ENCODE results near the gene EFCAB11.

EFCAB11 gene

DNA sequence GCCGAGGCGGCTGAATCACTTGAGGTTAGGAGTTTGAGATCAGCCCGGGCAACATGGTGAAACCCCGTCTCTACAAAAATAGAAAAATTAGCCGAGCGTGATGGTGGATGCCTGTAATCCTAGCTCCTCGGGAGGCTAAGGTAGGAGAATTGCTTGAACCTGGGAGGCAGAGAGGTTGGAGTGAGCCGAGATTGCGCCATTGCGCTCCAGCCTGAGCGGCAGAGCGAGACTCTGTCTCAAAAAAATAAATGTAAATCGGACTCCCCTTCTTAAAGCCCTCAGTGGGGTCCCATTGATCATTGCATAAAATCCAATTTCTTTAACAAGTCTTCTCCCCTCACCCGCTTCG, 2.1 kb upstream of the EFCAB11 start:
- no peak for DNase-seq (ENCODE audit: low spot score)

DNA sequence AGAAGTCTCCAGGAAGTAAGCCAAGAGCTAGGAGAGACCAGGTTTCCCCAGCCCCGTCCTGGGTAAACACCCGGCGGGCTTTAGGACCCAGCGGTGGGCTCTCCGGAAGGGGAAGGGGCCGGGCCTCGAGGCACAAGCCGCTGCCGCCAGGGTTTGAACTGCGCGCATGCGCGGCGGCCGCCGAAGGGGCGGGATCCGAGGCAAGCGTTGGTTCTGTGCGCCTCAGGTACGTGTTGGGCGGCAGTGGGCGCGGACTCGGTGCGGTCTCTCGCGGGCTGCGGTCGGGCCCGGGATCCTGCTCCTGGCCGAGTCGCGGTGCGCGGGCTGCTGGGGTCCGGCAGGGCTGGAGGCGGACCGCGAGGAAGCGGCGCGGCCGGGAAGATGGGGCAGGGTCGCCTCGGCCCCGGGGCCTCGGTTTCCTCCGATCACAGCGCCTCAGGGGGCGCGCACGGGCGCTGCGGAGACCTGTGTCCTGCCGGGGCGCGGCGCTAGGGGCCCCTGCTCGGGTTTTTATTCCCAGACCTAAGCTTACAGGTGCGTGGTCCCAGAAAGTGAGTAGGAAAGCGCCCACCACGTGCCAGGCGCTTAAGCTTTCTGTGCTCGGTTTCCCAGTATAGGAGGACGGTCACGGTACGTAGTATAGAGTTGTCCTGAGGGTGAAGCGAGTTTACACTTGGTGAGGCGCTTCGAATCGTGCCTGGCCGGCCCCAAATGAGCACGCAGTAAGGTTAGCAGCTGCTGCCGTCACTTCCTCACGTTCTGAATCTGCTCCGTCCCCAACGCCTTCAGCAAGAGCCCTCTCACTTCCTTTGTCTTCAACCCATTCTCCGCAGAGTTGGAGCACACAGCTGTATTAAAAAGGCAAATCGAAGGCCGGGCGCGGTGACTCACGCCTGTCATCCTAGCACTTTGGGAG, 1.5 kb upstream of the EFCAB11 start, which contains the start of gene TDP1:
TSS of gene TDP1 (plus strand) at position 183 of the 916 bp plus-strand sequence. CDS start 7,188 bp downstream, outside the sequence.
- DNase-seq (ENCODE audit: low spot score) = peak; percentile 97

DNA sequence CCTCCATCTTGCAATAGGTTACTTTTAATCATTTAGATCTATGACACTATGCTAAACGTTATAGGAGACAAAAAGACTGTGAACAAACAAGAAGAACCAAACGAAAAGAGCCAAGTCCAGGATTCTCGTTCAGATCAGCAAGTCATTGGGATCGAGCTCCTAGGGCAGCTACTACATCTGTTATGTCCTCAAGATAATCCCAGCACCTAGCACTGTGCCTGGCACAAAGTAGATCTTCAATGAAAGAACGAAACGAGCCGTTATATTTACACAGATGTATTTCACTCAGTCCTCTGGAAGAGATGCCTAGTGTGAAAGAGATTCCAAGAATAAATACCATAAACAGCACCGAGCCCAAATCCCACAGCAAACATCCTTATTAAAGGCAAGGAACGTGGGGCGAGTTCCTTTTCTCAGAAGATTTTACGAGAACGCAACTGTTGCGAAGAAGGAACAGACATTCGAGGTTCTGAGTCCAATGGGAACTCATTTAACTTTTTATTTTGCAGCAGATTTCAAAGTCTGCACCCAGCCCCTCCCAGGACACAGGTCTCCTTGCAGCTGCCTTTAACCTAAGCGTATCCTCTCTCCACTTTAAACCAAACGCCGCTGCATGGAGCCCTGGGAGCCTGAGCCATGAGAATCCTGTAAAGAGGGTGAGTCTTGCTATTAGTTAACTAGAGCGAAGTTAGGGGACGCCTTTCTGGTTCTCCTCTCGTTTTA, 653 bp upstream of the EFCAB11 start:
- no peak for DNase-seq (ENCODE audit: low spot score)

DNA sequence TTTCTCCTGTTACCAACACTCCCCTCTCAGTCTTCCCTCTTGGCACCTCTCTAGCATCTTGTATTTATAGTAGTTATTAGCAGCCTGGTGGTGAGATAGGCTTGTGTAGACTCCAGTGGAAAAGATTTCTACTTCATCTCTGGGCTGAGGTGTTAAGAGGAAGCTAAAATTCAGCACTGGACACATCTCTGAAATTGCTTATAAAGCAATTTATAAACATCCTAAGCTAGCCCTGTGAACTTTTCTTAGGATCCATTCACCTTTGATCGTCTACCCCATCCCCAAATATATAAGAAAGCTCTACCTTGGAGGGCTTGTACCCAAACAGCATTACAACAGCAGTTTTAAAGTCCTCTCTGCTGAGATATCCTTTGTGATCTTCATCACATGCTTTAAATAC, 928 bp downstream of the EFCAB11 start:
- DNase-seq (ENCODE audit: low spot score) = no peak

DNA sequence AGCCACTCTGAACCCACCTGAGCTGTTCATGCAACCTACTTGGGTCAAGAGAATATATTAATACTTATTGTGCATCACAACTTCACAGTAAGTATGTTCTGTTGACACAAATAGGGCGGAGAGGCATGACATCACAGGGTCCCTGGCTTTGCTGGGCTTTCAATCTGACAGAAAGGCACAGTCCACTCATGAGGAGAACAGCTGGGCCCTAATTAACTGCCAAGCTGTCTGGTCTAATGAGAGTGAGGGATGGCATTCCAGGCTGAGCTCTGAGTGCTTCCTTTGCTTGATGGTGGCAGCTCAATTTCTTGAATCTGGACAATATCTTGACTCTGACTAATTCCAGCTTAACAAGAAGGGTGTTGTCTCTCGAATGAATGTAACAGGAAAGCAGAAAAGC, 2.0 kb downstream of the EFCAB11 start:
- DNase-seq (ENCODE audit: low spot score) = no peak

DNA sequence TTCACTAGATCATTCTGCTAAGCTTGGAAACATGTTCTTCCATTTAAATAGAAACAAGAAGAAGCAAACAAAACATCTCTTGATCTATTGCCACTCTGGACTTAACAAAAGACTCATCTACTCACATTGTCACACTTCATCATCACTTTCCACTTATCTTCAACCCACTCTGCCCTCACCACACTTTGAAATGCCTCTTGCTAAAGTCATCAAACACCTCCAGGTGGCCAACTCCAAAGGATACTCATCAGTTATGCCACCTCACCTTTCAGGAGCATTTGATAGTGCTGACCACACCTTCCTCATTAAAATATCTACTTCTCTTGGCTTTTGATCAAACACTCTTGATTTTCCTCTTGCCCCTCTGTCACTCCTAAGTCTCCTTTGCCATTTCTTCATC, 7.2 kb downstream of the EFCAB11 start:
- no peak for DNase-seq (ENCODE audit: low spot score)

DNA sequence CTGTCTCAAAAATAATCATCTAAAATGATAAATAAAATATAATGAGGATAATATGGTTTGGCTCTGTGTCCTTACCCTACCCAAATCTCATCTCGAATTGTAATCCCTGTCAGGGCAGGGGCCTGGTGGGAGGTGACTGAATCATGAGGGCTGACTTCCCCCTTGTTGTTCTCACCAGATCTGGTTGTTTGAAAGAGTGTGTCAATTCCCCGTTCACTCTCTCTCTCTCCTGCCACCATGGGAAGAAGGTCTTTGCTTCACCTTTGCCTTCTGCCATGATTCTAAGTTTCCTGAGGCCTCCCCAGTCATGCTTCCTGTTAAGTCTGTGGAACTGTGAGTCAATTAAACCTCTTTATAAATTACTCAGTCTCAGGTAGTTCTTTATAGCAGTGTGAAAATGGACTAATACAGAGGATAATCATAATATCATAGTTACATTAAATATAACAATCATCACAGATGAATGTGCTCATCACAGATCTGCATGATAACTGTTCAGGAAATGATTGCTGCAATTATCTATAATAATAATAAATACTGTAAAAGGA, 12.6 kb downstream of the EFCAB11 start:
- DNase-seq (ENCODE audit: low spot score) = no peak

DNA sequence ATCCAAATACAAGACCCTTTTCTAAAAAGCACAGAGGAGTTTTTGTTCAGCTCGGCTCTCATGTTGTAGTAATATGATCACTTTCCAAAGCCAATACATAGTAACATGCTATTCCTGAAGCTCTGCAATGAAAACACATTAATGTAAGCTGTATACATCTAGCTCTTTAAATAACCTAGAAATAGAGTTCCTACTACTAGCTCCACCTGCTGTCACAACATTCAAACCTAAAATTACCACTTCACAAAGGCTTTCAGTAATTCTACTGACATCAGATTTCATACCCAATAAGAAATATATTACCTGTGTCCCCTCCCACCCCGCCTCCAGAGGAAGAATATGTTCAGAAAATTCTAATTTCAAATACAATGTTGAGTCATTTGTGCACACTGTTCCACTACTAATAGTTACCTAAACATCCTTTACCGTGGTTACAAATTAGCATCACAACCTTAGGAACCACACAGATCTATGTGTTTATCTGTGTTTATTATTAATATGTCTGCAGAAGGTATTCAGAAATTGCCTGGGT, 17.8 kb downstream of the EFCAB11 start:
- no peak for DNase-seq (ENCODE audit: low spot score)

DNA sequence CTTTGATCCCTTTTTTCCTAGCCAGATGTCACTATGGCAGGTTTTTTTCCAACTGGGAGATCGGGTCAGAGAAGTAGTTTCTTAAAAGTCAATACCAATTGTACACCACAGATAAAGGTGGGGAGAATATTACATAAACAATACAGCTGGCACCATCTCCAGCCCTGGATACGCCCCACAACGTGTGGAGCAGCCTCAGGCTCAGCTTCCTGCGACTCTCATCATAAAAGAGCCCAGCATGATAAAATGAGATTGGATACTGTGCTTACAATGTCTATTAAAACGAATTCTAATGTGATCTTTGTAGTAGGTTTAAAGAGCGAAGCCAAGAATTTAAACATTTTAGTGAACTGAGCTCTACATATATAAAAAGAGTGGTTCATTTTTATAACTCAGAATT, 21.5 kb downstream of the EFCAB11 start:
- DNase-seq (ENCODE audit: low spot score) = no peak

DNA sequence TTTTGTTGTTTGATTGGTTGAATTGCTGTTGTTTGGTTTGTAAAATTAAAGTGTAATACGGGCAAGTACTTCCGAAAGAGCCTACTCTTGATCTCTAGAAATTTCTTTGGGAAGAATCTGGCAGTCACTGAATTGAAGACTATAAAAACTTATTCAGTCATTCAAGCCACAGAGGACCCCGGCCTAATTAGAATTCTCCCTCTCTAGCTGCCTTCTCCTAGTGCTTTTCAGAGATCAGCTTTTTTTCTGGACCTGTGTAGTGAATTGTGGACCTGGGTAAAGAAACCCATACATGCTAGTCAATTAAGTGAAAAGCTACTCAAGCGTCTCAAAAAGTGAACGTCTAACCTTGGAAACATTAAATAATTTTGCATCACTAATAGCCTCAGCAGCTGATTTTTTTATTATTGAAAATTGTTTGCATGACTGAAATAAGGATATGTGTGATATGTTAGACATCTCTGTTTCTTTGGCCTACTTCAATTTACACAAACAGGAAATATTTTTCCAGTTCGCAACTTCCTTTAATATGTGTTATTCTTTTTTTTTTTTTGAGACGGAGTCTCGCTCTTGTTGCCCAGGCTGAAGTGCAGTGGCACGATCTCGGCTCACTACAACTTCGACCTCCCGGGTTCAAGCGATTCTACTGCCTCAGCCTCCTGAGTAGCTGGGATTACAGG, 27.2 kb downstream of the EFCAB11 start:
- no peak for DNase-seq (ENCODE audit: low spot score)

DNA sequence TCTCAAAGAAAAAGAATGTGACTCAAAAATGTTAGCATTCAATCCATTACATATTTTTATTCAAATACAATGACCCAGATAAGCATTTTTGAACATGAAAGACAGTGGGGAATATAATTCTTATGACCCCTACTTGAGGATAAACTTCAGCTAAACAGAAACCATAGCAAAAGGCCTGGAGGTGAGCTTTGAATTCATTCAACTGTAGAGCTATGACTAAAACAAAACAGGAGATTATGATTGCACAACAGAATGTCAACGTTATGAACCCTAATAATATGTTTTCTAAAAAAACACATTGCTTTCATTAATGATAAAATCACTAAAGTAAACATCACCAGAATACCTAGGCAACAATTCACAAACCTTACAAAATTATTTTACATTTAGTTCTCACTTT, 27.8 kb downstream of the EFCAB11 start:
- no peak for DNase-seq (ENCODE audit: low spot score)

DNA sequence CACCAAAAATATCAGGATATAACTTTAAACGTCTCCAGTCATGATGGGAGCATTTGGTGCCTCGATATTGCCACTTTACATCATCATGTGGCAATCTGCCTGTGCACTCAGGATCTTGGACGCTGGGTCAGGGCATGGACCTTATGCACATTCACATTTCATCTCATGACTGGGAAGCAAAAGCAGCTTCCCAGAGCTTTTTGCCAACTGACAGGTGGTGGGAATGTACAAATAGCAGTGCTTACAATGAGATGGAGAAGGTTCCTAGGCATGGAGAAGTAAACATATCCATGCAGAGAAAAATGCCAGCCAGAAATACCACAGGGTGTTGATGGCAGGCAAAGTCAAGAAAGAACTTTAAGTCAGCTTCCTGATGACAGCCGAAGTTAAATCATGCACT, 30.3 kb downstream of the EFCAB11 start:
- DNase-seq (ENCODE audit: low spot score) = no peak

DNA sequence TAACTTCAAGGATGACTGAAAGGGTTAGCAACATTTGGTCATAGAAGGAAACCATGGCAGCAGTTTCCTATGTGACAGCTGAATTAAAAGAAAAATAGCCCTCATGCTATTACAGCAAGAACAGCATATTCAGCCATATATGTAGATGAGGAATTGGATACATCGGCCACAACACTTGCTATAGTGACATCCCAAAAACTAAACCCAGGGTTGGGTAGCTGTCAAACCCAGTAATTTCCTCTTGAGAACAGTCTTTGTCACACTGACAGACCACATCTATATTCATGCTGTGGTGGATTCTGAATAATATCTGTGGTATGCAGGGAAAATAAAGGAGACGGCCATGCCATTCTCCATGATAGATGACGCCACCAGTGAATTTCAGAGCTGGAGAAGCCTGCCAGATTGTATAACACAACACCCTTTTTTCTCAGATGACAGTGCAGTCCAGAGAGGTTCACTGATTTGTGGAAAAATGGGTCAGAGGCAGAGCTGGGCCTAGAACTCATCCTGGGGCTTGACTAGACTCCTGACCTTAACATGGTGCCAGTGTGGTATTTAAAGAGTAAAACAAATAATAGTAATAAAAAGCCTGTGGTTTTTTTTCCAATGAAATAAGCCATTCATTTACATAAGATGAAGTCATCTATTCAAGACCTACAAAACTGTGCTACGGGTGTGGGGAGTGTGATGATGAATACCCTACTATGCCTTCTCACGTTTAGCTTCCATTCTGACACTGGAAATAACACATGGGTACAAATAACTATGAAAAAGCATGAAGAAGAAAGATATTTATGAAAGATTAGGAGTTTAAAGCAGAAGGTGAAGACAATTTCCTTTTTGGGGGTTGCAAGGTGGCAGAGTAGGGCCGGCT, 32.3 kb downstream of the EFCAB11 start:
- peak; percentile 34 for DNase-seq (ENCODE audit: low spot score)

DNA sequence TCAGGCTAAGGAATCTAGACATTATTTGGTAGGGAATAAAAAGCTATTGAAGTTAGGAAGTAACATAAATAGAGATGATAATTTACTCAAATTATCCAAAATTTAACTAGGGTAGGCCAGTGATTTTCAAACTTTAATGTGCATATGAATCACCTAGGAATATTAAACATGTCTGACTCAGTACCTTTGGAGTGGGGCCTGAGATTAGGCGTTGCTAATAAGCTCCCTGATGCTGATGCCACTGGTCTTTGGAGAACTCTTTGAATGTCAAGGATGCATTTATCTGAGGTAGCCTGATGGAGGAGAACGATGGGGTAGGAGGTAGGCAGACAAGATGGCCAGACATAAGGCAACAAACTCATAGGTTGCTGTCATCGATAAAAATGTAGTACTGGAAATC, 33.2 kb downstream of the EFCAB11 start:
- no peak for DNase-seq (ENCODE audit: low spot score)

DNA sequence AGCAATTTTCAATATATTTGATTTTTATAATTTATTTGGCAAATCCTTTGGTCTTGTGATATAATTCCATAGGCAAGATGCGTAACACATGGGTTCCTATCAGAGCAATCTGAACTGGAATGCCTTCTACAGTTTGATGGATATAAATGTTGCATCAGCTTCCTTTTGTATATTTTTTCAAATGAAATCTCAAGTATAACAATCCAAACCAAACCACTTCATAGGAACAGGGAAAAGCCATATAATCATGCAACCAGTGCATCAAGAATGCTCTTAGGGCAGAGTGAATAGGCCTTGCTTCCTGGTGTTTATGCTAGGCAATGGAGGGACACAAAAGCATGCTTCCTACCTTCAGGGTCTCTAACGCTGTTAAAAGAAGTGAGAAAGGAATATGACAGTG, 34.5 kb downstream of the EFCAB11 start:
- no peak for DNase-seq (ENCODE audit: low spot score)

DNA sequence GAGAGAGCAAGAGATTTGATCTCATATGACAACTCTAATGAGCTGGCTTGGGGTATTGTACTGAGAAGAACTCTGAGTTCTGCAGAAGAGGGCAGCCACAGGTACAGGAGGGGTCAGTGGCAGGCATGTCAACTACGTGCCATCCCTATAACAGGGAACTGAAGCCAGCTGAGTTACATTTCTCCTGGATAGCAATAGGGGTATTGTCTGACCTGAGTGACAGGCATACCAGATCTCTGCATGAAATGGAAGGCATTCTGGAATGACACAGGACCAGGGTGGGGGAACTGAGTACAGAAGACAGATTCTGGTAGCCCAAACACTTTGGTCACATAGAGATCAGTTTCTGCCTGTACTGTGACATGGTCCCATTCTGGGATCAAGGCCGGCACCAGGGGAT, 35.8 kb downstream of the EFCAB11 start:
- DNase-seq (ENCODE audit: low spot score) = no peak

DNA sequence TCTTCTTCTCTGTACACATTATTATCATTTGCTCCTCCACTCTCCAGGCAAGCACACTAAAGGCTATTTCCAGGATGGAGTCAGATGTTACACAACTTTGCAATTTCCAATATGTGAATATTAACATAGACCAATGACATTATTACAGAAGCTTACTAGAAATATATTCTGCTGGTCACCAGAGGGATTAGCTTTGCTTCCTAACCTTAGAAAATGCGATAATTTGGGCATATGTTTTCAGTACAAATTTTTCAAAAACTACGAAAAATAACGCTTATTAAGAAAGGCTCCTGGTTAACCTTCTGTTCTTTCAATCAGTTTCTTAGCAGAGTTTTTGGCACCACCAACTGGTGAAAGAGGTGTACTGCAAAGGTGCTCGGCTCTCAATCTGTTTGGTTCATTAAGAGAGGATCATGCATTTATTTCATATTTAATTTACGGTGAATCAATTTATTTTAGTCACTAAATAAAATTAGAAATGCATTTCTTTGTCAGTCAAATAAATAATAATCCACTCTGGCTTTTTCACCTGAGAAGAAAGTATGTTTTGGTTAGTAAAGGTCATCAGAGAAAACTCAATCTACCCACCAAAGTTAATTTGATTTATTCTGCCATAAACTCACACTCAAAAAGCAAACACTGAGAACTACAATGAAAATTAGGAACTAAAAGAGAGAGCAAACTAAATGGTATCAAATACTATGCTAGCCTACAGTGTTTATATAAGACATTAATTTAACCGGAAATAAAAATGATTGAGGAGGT, 39.2 kb downstream of the EFCAB11 start:
- DNase-seq (ENCODE audit: low spot score) = no peak

DNA sequence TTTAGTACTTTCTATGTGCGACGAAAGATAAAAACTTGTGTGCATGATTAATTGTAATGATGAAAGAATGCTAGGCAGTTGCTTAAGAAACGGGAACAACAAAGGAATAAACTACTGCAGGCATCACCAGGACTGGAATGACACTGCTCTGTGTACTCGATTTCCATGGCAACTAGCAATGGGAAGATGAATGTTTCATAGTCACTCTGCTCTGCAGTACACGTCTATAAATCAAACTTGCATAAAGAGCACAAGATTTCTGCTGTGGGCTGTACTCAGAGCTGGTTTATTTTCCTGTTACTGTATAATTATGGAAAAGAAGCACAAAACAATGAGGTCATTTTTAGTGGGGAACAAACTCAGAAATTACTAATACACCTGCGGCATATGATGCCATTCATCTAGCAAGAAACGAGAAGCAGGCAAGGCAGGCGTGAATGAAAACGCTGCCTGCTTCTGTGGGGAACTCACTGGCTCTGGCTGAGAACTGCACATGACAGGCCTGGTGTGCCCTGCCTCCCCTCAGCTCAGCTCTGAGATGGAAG, 41.8 kb downstream of the EFCAB11 start:
- DNase-seq (ENCODE audit: low spot score) = peak; percentile 80

DNA sequence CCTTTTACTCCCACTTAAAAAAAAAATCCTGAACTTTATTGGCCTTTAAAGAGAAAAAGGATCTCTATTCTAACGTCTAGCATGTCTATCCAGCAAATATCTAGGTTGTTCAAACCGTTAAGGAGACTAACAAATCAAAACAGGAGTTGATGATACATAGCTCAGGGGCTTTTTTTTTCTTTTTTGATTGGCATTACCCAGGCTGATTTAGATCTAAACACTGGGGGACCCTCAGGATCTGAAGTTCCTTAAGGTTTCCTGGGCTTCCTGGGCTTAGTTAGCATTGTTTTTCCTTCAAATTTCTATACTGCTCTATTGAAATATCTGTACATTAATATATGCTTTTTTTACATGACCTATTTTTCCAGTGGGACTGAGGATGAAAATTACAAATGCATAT, 42.3 kb downstream of the EFCAB11 start:
- no peak for DNase-seq (ENCODE audit: low spot score)
